HEK293T (cell line): ENCODE measurements around the gene NCLN.

Experiments used
- NFRKB ChIP-seq: fragments of 450-650 bp; IDR thresholded peaks from 2 replicates; pipeline ENCODE4 v1.6.1; 2016; ENCODE audit warnings: mild to moderate bottlenecking, moderate library complexity
- SUZ12 ChIP-seq: fragments of 450-650 bp; IDR thresholded peaks from 2 replicates; pipeline ENCODE4 v1.6.1; 2016; ENCODE audit warnings: mild to moderate bottlenecking
- TARDBP ChIP-seq: fragments of 450-650 bp; IDR thresholded peaks from 2 replicates; pipeline ENCODE4 v1.6.1; 2016

DNA sequence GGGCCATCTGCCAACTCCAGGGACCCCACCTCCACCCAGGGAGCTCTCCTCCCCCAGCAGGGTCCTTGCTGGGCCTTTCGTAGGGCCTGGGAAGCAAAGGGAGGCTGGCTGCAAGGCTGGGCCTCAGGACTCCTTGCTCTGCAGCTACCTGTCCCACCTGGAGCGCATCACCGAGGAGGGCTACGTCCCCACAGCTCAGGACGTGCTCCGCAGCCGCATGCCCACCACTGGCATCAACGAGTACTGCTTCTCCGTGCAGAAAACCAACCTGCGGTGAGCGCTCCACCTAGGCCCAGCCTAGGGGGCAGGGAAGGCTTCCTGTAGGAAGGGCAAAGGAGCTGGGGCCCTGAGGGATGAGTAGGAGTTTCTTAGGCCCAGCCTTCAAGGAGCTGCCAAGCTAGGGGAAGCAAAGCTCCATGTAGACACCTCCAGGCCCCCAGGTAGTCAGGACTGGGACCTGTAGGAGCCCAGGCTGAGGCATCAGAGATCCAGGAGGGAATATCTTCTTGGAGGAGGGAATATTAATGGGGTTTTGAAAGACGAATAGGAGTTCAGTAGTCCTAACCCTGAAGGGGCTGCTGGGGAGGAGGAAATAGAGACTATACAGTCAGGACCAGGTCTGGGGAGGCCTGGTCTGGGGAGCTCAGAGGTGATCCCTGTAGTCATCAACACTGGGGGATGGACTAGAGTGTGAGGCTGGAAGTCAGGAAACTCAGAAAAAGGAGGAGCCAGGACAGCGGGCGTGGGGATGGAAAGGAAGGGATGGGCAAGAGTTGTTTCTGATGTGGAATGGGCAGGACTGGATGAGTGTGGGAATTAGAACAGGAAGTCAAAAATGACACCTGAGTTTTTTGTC lies 33.9 kb upstream of the NCLN start:
- no peak for TF ChIP-seq NFRKB
- no peak for TF ChIP-seq SUZ12
- no peak for TF ChIP-seq TARDBP
